Neural progenitor cell (in vitro differentiated cells): ENCODE measurements around the gene DYSF. TPM values are rescaled to one million over a fixed set of nuclear protein-coding genes. Genes with fewer than 3 reads are reported as not detected.

ENCODE experiments used
- DNase-seq: peaks from one replicate; pipeline ENCODE4 v3.0.0-alpha.2; 2016; ENCODE audit warnings: low spot score
- H2AFZ ChIP-seq: fragments of 200-600 bp; sonication (generic); replicated peaks from 2 replicates; pipeline ENCODE4 v1.6.1; 2016; ENCODE audit warnings: antibody characterized with exemption
- H3F3A ChIP-seq: fragments of 200-600 bp; sonication (generic); 2 replicates; pipeline ENCODE4 v1.6.1; 2016; ENCODE audit warnings: antibody characterized with exemption, low read depth
- H3K27ac ChIP-seq: fragments of 200-600 bp; sonication (generic); 2 replicates; pipeline ENCODE4 v1.5.1; 2016; ENCODE audit warnings: mild to moderate bottlenecking
- H3K27me3 ChIP-seq: fragments of 200-600 bp; sonication (generic); 2 replicates; pipeline ENCODE4 v1.6.1; 2016; ENCODE audit warnings: mild to moderate bottlenecking, moderate library complexity
- H3K36me3 ChIP-seq: fragments of 200-600 bp; sonication (generic); 2 replicates; pipeline ENCODE4 v1.5.1; 2016
- H3K4me1 ChIP-seq: fragments of 200-600 bp; sonication (generic); 2 replicates; pipeline ENCODE4 v1.6.1; 2016; ENCODE audit warnings: mixed run types
- H3K4me2 ChIP-seq: fragments of 200-600 bp; sonication (generic); 2 replicates; pipeline ENCODE4 v1.6.1; 2016
- H3K4me3 ChIP-seq: fragments of 200-600 bp; sonication (generic); 2 replicates; pipeline ENCODE4 v1.5.1; 2016
- H3K79me2 ChIP-seq: fragments of 200-600 bp; sonication (generic); 2 replicates; pipeline ENCODE4 v1.6.1; 2016; ENCODE audit warnings: low read depth
- H3K9ac ChIP-seq: fragments of 200-600 bp; sonication (generic); 2 replicates; pipeline ENCODE4 v1.6.1; 2016
- H3K9me3 ChIP-seq: fragments of 200-600 bp; sonication (generic); 2 replicates; pipeline ENCODE4 v1.5.1; 2016; ENCODE audit warnings: low read depth
- H4K20me1 ChIP-seq: fragments of 200-600 bp; sonication (generic); 2 replicates; pipeline ENCODE4 v1.6.1; 2016; ENCODE audit warnings: low read depth
- H3K27ac Mint-ChIP-seq: 3 replicates; pipeline ENCODE4 v1.8.0; 2021; ENCODE audit warnings: mixed read lengths
- H3K27me3 Mint-ChIP-seq: 2 replicates; pipeline ENCODE4 v1.8.0; 2022; ENCODE audit warnings: low read depth, mild to moderate bottlenecking, inconsistent platforms, moderate library complexity, mixed read lengths; ENCODE audit not compliant: insufficient read depth
- H3K36me3 Mint-ChIP-seq: 3 replicates; pipeline ENCODE4 v1.8.0; 2021; ENCODE audit warnings: mixed read lengths
- H3K4me1 Mint-ChIP-seq: 3 replicates; pipeline ENCODE4 v1.8.0; 2021; ENCODE audit warnings: mixed read lengths
- H3K4me3 Mint-ChIP-seq: 3 replicates; pipeline ENCODE4 v1.8.0; 2021; ENCODE audit warnings: mild to moderate bottlenecking, moderate library complexity, mixed read lengths
- H3K9me3 Mint-ChIP-seq: 3 replicates; pipeline ENCODE4 v1.8.0; 2020; ENCODE audit warnings: mixed read lengths
- CTCF ChIP-seq: fragments of 200-600 bp; sonication (generic); IDR thresholded peaks from 2 replicates; pipeline ENCODE4 v1.5.1; 2017; ENCODE audit warnings: antibody characterized with exemption, mild to moderate bottlenecking
- EZH2 ChIP-seq: fragments of 200-600 bp; sonication (generic); IDR thresholded peaks from 2 replicates; pipeline ENCODE4 v1.6.1; 2017; ENCODE audit warnings: antibody characterized with exemption, mild to moderate bottlenecking, moderate library complexity
- EZH2phosphoT487 ChIP-seq: fragments of 200-600 bp; sonication (generic); IDR thresholded peaks from 2 replicates; pipeline ENCODE4 v1.6.1; 2017; ENCODE audit warnings: antibody characterized with exemption
- total RNA-seq: library from RNA; depleted of rRNA; stranded (reverse); fragments of >200 nt; gene quantifications from 2 replicates; pipeline ENCODE4 v1.2.3, GENCODE V29; 2015; ENCODE audit warnings: low replicate concordance

Gene DYSF
- total RNA-seq, 1 donor from 2014 or later = 0.39 TPM

- Mint-ChIP-seq H3K27ac (no peak overlapping the region), H3K9me3 (peaks cover 14% of the 10 kb centered on the region), H3K4me3 (no peak overlapping the region), H3K36me3 (no peaks in the 10 kb centered on the region), H3K27me3 (peaks cover 4% of the 10 kb centered on the region), H3K4me1 (no peaks in the 10 kb centered on the region)
- H3K4me3 ChIP-seq = no peak overlapping the region
- no peak overlapping the region for H3K9ac ChIP-seq
- peaks cover 8% of the 10 kb centered on the region for H3K9me3 ChIP-seq
- H3F3A ChIP-seq = no peaks in the 10 kb centered on the region
- H3K36me3 ChIP-seq = no peaks in the 10 kb centered on the region
- H3K4me2 ChIP-seq = no peak overlapping the region
- TF ChIP-seq EZH2phosphoT487 = no peak
- TF ChIP-seq EZH2 = no peak
- no peak for TF ChIP-seq CTCF
- H3K27me3 ChIP-seq = no peaks in the 10 kb centered on the region
- H4K20me1 ChIP-seq = no peaks in the 10 kb centered on the region
- DNase-seq = no peak
- no peak overlapping the region for H2AFZ ChIP-seq
- no peaks in the 10 kb centered on the region for H3K4me1 ChIP-seq
- H3K79me2 ChIP-seq = no peaks in the 10 kb centered on the region
- no peak overlapping the region for H3K27ac ChIP-seq
Observed at GRCh38 chr2:71661782-71662181, 208.4 kb downstream of the DYSF start.

GRCh38 chr2:71662665-71663394 lies 209.5 kb downstream of the DYSF start:
- Mint-ChIP-seq H3K36me3 (no peaks in the 10 kb centered on the region), H3K4me3 (no peak overlapping the region), H3K27me3 (peaks cover 5% of the 10 kb centered on the region), H3K4me1 (no peaks in the 10 kb centered on the region), H3K27ac (no peak overlapping the region), H3K9me3 (peaks cover 12% of the 10 kb centered on the region)
- H3K4me3 ChIP-seq = no peak overlapping the region
- no peaks in the 10 kb centered on the region for H3K4me1 ChIP-seq
- H3K27me3 ChIP-seq = no peaks in the 10 kb centered on the region
- H3K79me2 ChIP-seq = no peaks in the 10 kb centered on the region
- no peak for DNase-seq
- no peaks in the 10 kb centered on the region for H3K36me3 ChIP-seq
- TF ChIP-seq EZH2phosphoT487 = no peak
- TF ChIP-seq EZH2 = no peak
- no peak for TF ChIP-seq CTCF
- no peak overlapping the region for H3K27ac ChIP-seq
- no peak overlapping the region for H3K4me2 ChIP-seq
- no peak overlapping the region for H3K9ac ChIP-seq
- no peaks in the 10 kb centered on the region for H4K20me1 ChIP-seq
- H3K9me3 ChIP-seq = peaks cover 5% of the 10 kb centered on the region
- H3F3A ChIP-seq = no peaks in the 10 kb centered on the region
- H2AFZ ChIP-seq = no peak overlapping the region

GRCh38 chr2:71664161-71664560 lies 210.8 kb downstream of the DYSF start:
- peaks cover under 1% of the 10 kb centered on the region for H3K9me3 Mint-ChIP-seq
- H3K9me3 ChIP-seq = no peaks in the 10 kb centered on the region
- no peaks in the 10 kb centered on the region for H3K4me1 ChIP-seq
- H3K27ac ChIP-seq = no peak overlapping the region
- DNase-seq = no peak
- no peak overlapping the region for H3K4me3 Mint-ChIP-seq
- H2AFZ ChIP-seq = no peak overlapping the region
- no peak overlapping the region for H3K4me2 ChIP-seq
- H3K4me3 ChIP-seq = no peak overlapping the region
- H3K79me2 ChIP-seq = no peaks in the 10 kb centered on the region
- H3K36me3 Mint-ChIP-seq = no peaks in the 10 kb centered on the region
- H3F3A ChIP-seq = no peaks in the 10 kb centered on the region
- H3K9ac ChIP-seq = no peak overlapping the region
- peaks cover 5% of the 10 kb centered on the region for H3K27me3 Mint-ChIP-seq
- H3K27ac Mint-ChIP-seq = no peak overlapping the region
- no peaks in the 10 kb centered on the region for H3K4me1 Mint-ChIP-seq
- H3K36me3 ChIP-seq = no peaks in the 10 kb centered on the region
- TF ChIP-seq EZH2 (no peak), EZH2phosphoT487 (no peak), CTCF (no peak)
- no peaks in the 10 kb centered on the region for H3K27me3 ChIP-seq
- H4K20me1 ChIP-seq = no peaks in the 10 kb centered on the region
